HFF-Myc (cell line): ENCODE measurements around the gene SREBF2.

Experiments
- DNase-seq: peaks from one replicate; pipeline ENCODE4 v3.0.0-alpha.2; 2011; ENCODE audit warnings: low read depth; ENCODE audit errors: extremely low read depth
- H3K4me3 ChIP-seq: replicated peaks from 2 replicates; pipeline ENCODE4 v1.5.1; 2011; ENCODE audit warnings: low read depth, mild to moderate bottlenecking, control low read depth, low read length
- CTCF ChIP-seq: IDR thresholded peaks from 2 replicates; pipeline ENCODE4 v1.5.1; 2012; ENCODE audit warnings: mild to moderate bottlenecking, low read depth, low read length, control low read depth; ENCODE audit errors: missing control alignments

The SREBF2 gene

DNA sequence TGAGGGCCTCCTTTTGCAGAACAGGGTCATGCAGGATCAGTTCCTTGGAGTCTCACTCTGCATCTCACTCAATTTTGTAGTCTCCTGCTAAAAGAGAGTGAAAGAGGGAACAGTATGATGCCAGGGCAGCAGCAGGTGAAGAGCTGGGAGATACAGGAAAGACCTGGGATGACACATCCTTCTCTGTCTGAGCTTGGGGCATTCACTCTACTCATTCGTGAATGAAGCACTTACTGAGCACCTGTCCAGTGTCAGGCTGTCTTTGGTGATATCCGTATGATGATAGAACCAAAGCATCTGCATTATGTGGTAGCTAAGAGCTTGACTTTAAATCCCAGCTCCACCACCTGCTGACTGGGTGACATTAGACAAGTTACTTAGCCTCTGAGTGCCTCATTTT is 14.4 kb downstream of the SREBF2 start:
- DNase-seq = no peak
- no peak for TF ChIP-seq CTCF
- no peak overlapping the region for H3K4me3 ChIP-seq

DNA sequence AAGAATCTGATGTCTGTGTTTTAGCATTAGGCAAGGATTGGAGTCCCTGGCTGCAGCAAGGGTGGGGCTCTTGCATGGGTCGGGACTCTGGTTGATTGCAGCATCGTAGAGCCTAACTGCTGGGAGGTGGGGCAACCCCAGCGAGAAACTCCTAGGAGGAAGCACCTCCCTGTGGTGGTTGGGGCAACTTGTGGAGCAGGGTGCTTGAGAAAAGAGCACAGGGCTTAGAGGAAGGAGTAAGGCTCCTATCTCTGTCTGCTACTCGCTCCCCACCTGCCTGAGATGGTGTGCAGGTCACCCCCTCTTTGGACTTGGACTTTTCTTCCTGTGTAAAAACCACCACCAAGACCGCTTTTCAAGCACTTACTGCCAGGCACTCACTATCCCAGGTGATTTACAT is 15.6 kb downstream of the SREBF2 start:
- H3K4me3 ChIP-seq = no peak overlapping the region
- DNase-seq = no peak
- TF ChIP-seq CTCF = no peak

DNA sequence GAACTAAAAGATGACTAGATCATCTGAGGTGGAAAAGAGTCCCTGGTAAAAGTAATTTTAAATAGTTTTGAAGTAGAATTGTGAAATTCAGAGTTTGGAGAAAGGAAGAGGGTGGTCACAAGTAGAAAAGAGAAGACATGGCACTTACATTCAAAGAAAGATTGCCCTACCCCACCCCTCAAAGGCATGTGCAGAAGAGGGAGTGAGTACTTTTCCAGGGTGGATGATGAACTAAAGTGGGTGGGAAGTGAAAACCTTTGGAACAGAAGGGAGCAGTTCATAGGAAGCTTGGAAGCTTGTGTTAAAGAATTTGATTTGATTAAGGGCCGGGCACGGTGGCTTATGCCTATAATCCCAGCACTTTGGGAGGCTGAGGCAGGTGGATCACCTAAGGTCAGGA is 23.6 kb downstream of the SREBF2 start:
- DNase-seq = no peak
- TF ChIP-seq CTCF = no peak
- no peak overlapping the region for H3K4me3 ChIP-seq

DNA sequence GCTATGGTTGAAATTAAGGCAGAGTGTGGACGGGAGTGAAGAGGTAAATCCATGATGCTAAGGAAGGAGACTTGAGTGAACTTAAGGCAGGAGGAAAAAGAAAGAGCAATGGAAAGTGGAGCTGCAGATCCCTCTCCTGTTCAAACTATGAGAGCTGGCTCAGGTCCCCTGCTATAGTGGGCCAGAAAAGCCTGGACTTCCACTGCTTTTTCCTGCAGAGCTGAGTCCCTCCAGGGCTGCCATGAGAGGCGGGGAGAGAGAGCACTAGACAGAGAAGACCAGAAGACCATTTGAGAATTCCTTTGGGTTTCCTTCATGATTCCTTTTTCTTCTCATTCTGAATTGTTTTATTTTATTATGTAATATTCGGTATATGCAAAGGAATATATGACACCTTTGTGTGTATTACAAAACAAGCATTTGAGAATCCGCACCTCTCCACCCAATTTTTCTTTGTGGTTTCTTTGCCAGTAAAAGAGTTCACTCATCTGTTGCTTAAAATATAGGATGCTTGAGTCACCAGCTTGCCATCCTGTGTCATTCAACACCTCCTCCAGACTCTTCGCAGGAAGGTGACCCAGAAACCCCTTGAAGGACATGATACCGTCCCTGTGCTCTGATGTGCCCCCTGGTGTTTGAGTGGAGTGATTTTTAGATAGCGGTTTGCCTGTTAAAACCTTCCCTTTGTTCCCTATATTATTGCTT is 24.4 kb downstream of the SREBF2 start:
- TF ChIP-seq CTCF = peak; percentile 72
- peak; percentile 43 for DNase-seq
- no peak overlapping the region for H3K4me3 ChIP-seq

DNA sequence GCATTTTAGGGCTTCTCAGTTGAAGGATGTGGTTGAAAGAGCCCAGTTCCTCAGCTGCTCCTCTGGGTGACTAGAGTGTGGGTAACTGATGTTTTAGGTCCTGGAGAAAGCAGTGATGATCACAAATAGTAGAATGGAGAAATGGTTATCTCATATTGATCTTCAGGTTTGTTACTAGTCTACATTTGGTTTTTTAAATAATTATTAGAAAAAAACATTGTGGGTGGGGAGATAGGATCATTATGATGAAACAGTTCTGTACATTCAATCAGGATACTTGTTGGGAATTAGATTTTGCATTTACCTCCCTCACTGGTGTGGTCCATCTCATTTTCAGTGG is 24.9 kb downstream of the SREBF2 start:
- no peak for TF ChIP-seq CTCF
- H3K4me3 ChIP-seq = no peak overlapping the region
- DNase-seq = no peak

GRCh38 chr22:41862160-41862529 is 29.2 kb downstream of the SREBF2 start:
- DNase-seq = no peak
- TF ChIP-seq CTCF = no peak

More at GRCh38 chr22:41862160-41862529, 29.2 kb downstream of the SREBF2 start:
- H3K4me3 ChIP-seq = no peak overlapping the region
